Activated T-cell treated with anti-CD3 and anti-CD28 coated beads, Interleukin-2, amount 50 U/mL, for 24 hours (primary cell): Measurements from ENCODE around the gene PCDHB16.
"Not testable (repeated sequence)": the region's sequence is repeated elsewhere in the genome, so short reads cannot be mapped to it uniquely, and the experiment has no call there.

Experiments
- DNase-seq: peaks from one replicate; pipeline ENCODE4 v3.0.0-alpha.2; 2020
- H3K27ac Mint-ChIP-seq: 2 replicates; pipeline ENCODE4 v1.8.0; 2020; ENCODE audit warnings: mild to moderate bottlenecking, mixed read lengths
- H3K27me3 Mint-ChIP-seq: 2 replicates; pipeline ENCODE4 v1.8.0; 2020; ENCODE audit warnings: mixed read lengths
- H3K36me3 Mint-ChIP-seq: 2 replicates; pipeline ENCODE4 v1.8.0; 2020; ENCODE audit warnings: low read depth, mixed read lengths
- H3K4me1 Mint-ChIP-seq: 2 replicates; pipeline ENCODE4 v1.8.0; 2020; ENCODE audit warnings: low read depth, mixed read lengths
- H3K4me3 Mint-ChIP-seq: 2 replicates; pipeline ENCODE4 v1.8.0; 2020; ENCODE audit warnings: mild to moderate bottlenecking, moderate library complexity, mixed read lengths
- H3K9me3 Mint-ChIP-seq: 2 replicates; pipeline ENCODE4 v1.8.0; 2020; ENCODE audit warnings: mixed read lengths

The PCDHB16 gene

GRCh38 chr5:141182248-141182647, at the start of gene PCDHB16:
PCDHB16 (plus strand) TSS chr5:141182387; CDS start chr5:141182560, 173 bp downstream.
- H3K27ac Mint-ChIP-seq, result no peak within 1 kb of the TSS
- H3K4me3 Mint-ChIP-seq, result no peak within 1 kb of the TSS
- H3K36me3 Mint-ChIP-seq, result peaks cover 6% of the 10 kb centered on the region
- peaks cover 3% of the 10 kb centered on the region for H3K4me1 Mint-ChIP-seq
- H3K9me3 Mint-ChIP-seq, result peaks cover 17% of the 10 kb centered on the region
- peaks cover 61% of the 10 kb centered on the region for H3K27me3 Mint-ChIP-seq
- DNase-seq, result no peak

- peaks cover 41% of the 10 kb centered on the region for H3K27me3 Mint-ChIP-seq
- H3K9me3 Mint-ChIP-seq, result peaks cover 45% of the 10 kb centered on the region
- no peak within 1 kb of the TSS for H3K27ac Mint-ChIP-seq
- H3K36me3 Mint-ChIP-seq, result peaks cover 3% of the 10 kb centered on the region
- H3K4me1 Mint-ChIP-seq, result peaks cover 5% of the 10 kb centered on the region
- H3K4me3 Mint-ChIP-seq, result peak within 1 kb of the TSS; percentile 11
- DNase-seq, result no peak
These were observed 47.0 kb upstream of the PCDHB16 start, which contains the start of gene PCDHB5 for GRCh38 chr5:141135030-141135717. PCDHB5 (plus strand) TSS chr5:141135206; CDS start chr5:141135435, 229 bp downstream.

GRCh38 chr5:141135718-141136266, 46.4 kb upstream of the PCDHB16 start:
- Mint-ChIP-seq H3K4me3 (no peak overlapping the region), H3K9me3 (peaks cover 45% of the 10 kb centered on the region), H3K4me1 (peaks cover 5% of the 10 kb centered on the region), H3K27me3 (peaks cover 39% of the 10 kb centered on the region), H3K27ac (no peak overlapping the region), H3K36me3 (peaks cover 3% of the 10 kb centered on the region)
- no peak for DNase-seq

GRCh38 chr5:141137346-141137745, 44.8 kb upstream of the PCDHB16 start:
- peaks cover 45% of the 10 kb centered on the region for H3K9me3 Mint-ChIP-seq
- H3K4me1 Mint-ChIP-seq, H3K36me3 Mint-ChIP-seq, DNase-seq, H3K27ac Mint-ChIP-seq, H3K4me3 Mint-ChIP-seq: not testable (repeated sequence)
- H3K27me3 Mint-ChIP-seq, result peaks cover 39% of the 10 kb centered on the region

GRCh38 chr5:141149812-141150211, 32.4 kb upstream of the PCDHB16 start, which contains the start of gene PCDHB6:
PCDHB6 (plus strand) TSS chr5:141150057; CDS start chr5:141150258, 201 bp downstream.
- Mint-ChIP-seq H3K27ac (no peak within 1 kb of the TSS), H3K4me1 (peaks cover 5% of the 10 kb centered on the region), H3K9me3 (peaks cover 25% of the 10 kb centered on the region), H3K27me3 (peaks cover 61% of the 10 kb centered on the region), H3K4me3 (no peak within 1 kb of the TSS), H3K36me3 (peaks cover 9% of the 10 kb centered on the region)
- DNase-seq, result no peak

GRCh38 chr5:141150224-141150992, 31.8 kb upstream of the PCDHB16 start:
- H3K9me3 Mint-ChIP-seq, result peaks cover 25% of the 10 kb centered on the region
- DNase-seq, result no peak
- peaks cover 63% of the 10 kb centered on the region for H3K27me3 Mint-ChIP-seq
- H3K4me1 Mint-ChIP-seq, result peaks cover 5% of the 10 kb centered on the region
- H3K27ac Mint-ChIP-seq, result no peak overlapping the region
- no peak overlapping the region for H3K4me3 Mint-ChIP-seq
- H3K36me3 Mint-ChIP-seq, result peaks cover 9% of the 10 kb centered on the region

GRCh38 chr5:141150993-141151325, 31.2 kb upstream of the PCDHB16 start:
- Mint-ChIP-seq H3K4me1 (peaks cover 5% of the 10 kb centered on the region), H3K9me3 (peaks cover 27% of the 10 kb centered on the region), H3K27me3 (peaks cover 69% of the 10 kb centered on the region), H3K4me3 (no peak overlapping the region), H3K36me3 (peaks cover 9% of the 10 kb centered on the region), H3K27ac (no peak overlapping the region)
- no peak for DNase-seq

- H3K4me1 Mint-ChIP-seq, H3K4me3 Mint-ChIP-seq, H3K27ac Mint-ChIP-seq, DNase-seq: not testable (repeated sequence)
- peaks cover 32% of the 10 kb centered on the region for H3K9me3 Mint-ChIP-seq
- H3K27me3 Mint-ChIP-seq, result peaks cover 75% of the 10 kb centered on the region
- H3K36me3 Mint-ChIP-seq, result peaks cover 11% of the 10 kb centered on the region
These were observed 30.6 kb upstream of the PCDHB16 start for GRCh38 chr5:141151632-141152031.

- H3K4me1 Mint-ChIP-seq, H3K27ac Mint-ChIP-seq, H3K4me3 Mint-ChIP-seq, DNase-seq: not testable (repeated sequence)
- Mint-ChIP-seq H3K36me3 (peaks cover 11% of the 10 kb centered on the region), H3K9me3 (peaks cover 35% of the 10 kb centered on the region), H3K27me3 (peaks cover 80% of the 10 kb centered on the region)
These were observed 30.1 kb upstream of the PCDHB16 start for GRCh38 chr5:141152096-141152495.

GRCh38 chr5:141155540-141156374, 26.4 kb upstream of the PCDHB16 start:
- Mint-ChIP-seq H3K4me1 (no peaks in the 10 kb centered on the region), H3K9me3 (peaks cover 35% of the 10 kb centered on the region), H3K36me3 (peaks cover 10% of the 10 kb centered on the region), H3K27me3 (peaks cover 66% of the 10 kb centered on the region), H3K27ac (no peak overlapping the region), H3K4me3 (no peak overlapping the region)
- no peak for DNase-seq

GRCh38 chr5:141157356-141157755, 24.8 kb upstream of the PCDHB16 start:
- not testable (repeated sequence) for H3K4me1 Mint-ChIP-seq, H3K27ac Mint-ChIP-seq, H3K36me3 Mint-ChIP-seq, H3K4me3 Mint-ChIP-seq, DNase-seq
- Mint-ChIP-seq H3K27me3 (peaks cover 53% of the 10 kb centered on the region), H3K9me3 (peaks cover 26% of the 10 kb centered on the region)

- DNase-seq, H3K36me3 Mint-ChIP-seq, H3K4me3 Mint-ChIP-seq, H3K4me1 Mint-ChIP-seq, H3K27ac Mint-ChIP-seq: not testable (repeated sequence)
- Mint-ChIP-seq H3K9me3 (peaks cover 26% of the 10 kb centered on the region), H3K27me3 (peaks cover 49% of the 10 kb centered on the region)
These were observed 24.3 kb upstream of the PCDHB16 start for GRCh38 chr5:141157901-141158300.

GRCh38 chr5:141172381-141173204, 9.6 kb upstream of the PCDHB16 start, which contains the start of gene PCDHB7:
PCDHB7 (plus strand) TSS chr5:141172644; CDS start chr5:141172836, 192 bp downstream.
- no peak within 1 kb of the TSS for H3K27ac Mint-ChIP-seq
- H3K4me3 Mint-ChIP-seq, result no peak within 1 kb of the TSS
- peaks cover 7% of the 10 kb centered on the region for H3K36me3 Mint-ChIP-seq
- peaks cover 2% of the 10 kb centered on the region for H3K4me1 Mint-ChIP-seq
- peaks cover 41% of the 10 kb centered on the region for H3K27me3 Mint-ChIP-seq
- no peak for DNase-seq
- H3K9me3 Mint-ChIP-seq, result peaks cover 15% of the 10 kb centered on the region
